H1 (cell line): Measurements from ENCODE around the gene CHAC1. TPM values are rescaled to one million over a fixed set of nuclear protein-coding genes. Genes with fewer than 3 reads are reported as not detected.

Source experiments
- CTCF ChIA-PET: fragments of 300-600 bp; sonication (Branson Sonifier 250); formaldehyde crosslinking; loops from one replicate; lab custom pipeline; 2021; ENCODE audit not compliant: partially characterized antibody; lab: Charles Lee
- POLR2A ChIA-PET: fragments of 300-600 bp; sonication (Branson Sonifier 250); formaldehyde crosslinking; loops from one replicate; lab custom pipeline; 2021; ENCODE audit warnings: inconsistent platforms; ENCODE audit not compliant: partially characterized antibody; lab: Charles Lee
- DNase-seq, 2 experiments: peaks; one replicate each; pipeline versions ENCODE4 v3.0.0 to v3.0.0-alpha.2; 2010 to 2022; ENCODE audit warnings: low spot score in 2 of 2, low read depth in 1 of 2, mixed read lengths in 1 of 2
- FAIRE-seq: peaks from 2 replicates; lab custom pipeline; 2011; peaks lifted over from hg19 to GRCh38; lab: Jason Lieb, UNC
- H2AFZ ChIP-seq: 2 replicates; pipeline ENCODE4 v1.8.1; 2012; ENCODE audit warnings: low read length, inconsistent platforms
- H2AK5ac ChIP-seq: 2 replicates; pipeline ENCODE4 v1.6.1; 2013; ENCODE audit warnings: low read depth, low read length
- H2BK120ac ChIP-seq: replicated peaks from 2 replicates; pipeline ENCODE3; 2013; ENCODE audit warnings: low read depth, low read length, inconsistent platforms
- H2BK12ac ChIP-seq: 2 replicates; pipeline ENCODE4 v1.6.1; 2013; ENCODE audit warnings: low read depth, low read length
- H2BK15ac ChIP-seq: 2 replicates; pipeline ENCODE4 v1.6.1; 2013; ENCODE audit warnings: low read length
- H2BK20ac ChIP-seq: 2 replicates; pipeline ENCODE4 v1.6.1; 2013; ENCODE audit warnings: low read length
- H2BK5ac ChIP-seq: 2 replicates; pipeline ENCODE4 v1.6.1; 2013; ENCODE audit warnings: low read depth, low read length
- H3K14ac ChIP-seq: 2 replicates; pipeline ENCODE4 v1.6.1; 2013; ENCODE audit warnings: inconsistent platforms; ENCODE audit not compliant: insufficient read length
- H3K18ac ChIP-seq: 2 replicates; pipeline ENCODE4 v1.6.1; 2013; ENCODE audit warnings: low read length; ENCODE audit errors: extremely low read depth
- H3K23ac ChIP-seq: 2 replicates; pipeline ENCODE4 v1.6.1; 2013; ENCODE audit warnings: inconsistent platforms; ENCODE audit not compliant: insufficient read length
- H3K23me2 ChIP-seq: 2 replicates; pipeline ENCODE4 v1.6.1; 2013; ENCODE audit warnings: low read depth, low read length
- H3K27ac ChIP-seq: 2 replicates; pipeline ENCODE4 v1.6.1; 2011; ENCODE audit warnings: low read depth, low read length, inconsistent platforms
- H3K27me3 ChIP-seq, 4 experiments: replicated peaks in 1 of 4; 1 replicate in 1 of 4; 2 replicates in 3 of 4; pipeline versions ENCODE4 v1.6.1 to v1.8.1; 2011 to 2013; ENCODE audit warnings: low read length in 3 of 4, mild to moderate bottlenecking in 3 of 4, inconsistent platforms in 2 of 4, mixed read lengths in 2 of 4, moderate library complexity in 1 of 4; ENCODE audit not compliant: control insufficient read depth in 3 of 4, insufficient read depth in 3 of 4; ENCODE audit errors: extremely low read depth in 1 of 4
- H3K36me3 ChIP-seq, 4 experiments: 2 replicates each; pipeline versions ENCODE4 v1.6.1 to v1.8.1; 2011 to 2013; ENCODE audit warnings: mild to moderate bottlenecking in 4 of 4, low read length in 3 of 4, moderate library complexity in 2 of 4, control low read depth in 1 of 4, inconsistent platforms in 1 of 4; ENCODE audit not compliant: insufficient read depth in 4 of 4, control insufficient read depth in 2 of 4
- H3K4ac ChIP-seq: replicated peaks from 2 replicates; pipeline ENCODE3; 2013; ENCODE audit warnings: low read length, low read depth, mixed read lengths, inconsistent platforms; ENCODE audit not compliant: insufficient read length
- H3K4me1 ChIP-seq, 4 experiments: replicated peaks in 1 of 4; 1 replicate in 1 of 4; 2 replicates in 3 of 4; pipeline versions ENCODE4 v1.6.1 to v1.8.1; 2011 to 2013; ENCODE audit warnings: low read length in 3 of 4, inconsistent platforms in 2 of 4, mixed read lengths in 1 of 4; ENCODE audit not compliant: insufficient read depth in 4 of 4, control insufficient read depth in 3 of 4
- H3K4me2 ChIP-seq, 2 experiments: 2 replicates each; pipeline versions ENCODE4 v1.6.1 to v1.8.1; 2011 to 2013; ENCODE audit warnings: low read depth in 2 of 2, low read length in 2 of 2, control low read depth in 1 of 2, inconsistent platforms in 1 of 2, mild to moderate bottlenecking in 1 of 2; ENCODE audit not compliant: insufficient read depth in 1 of 2
- H3K4me3 ChIP-seq, 4 experiments: fragments of 200-600, 300-600 bp in 1 of 4; sonication (generic), shearing (Covaris generic), sonication (Bioruptor Twin) in 1 of 4; 2 replicates each; pipeline versions ENCODE4 v1.5.1 to v1.8.1; 2011 to 2016; ENCODE audit warnings: low read length in 4 of 4, low read depth in 3 of 4, control low read depth in 2 of 4, inconsistent platforms in 2 of 4, mild to moderate bottlenecking in 2 of 4, mixed read lengths in 1 of 4, moderate library complexity in 1 of 4; ENCODE audit not compliant: insufficient read depth in 2 of 4; ENCODE audit errors: extremely low read depth in 1 of 4
- H3K56ac ChIP-seq: replicated peaks from 2 replicates; pipeline ENCODE3; 2013; ENCODE audit warnings: low read depth, mild to moderate bottlenecking, mixed read lengths, low read length, inconsistent platforms; ENCODE audit not compliant: insufficient read length
- H3K79me1 ChIP-seq: 2 replicates; pipeline ENCODE4 v1.6.1; 2013; ENCODE audit warnings: low read depth, low read length, control low read depth
- H3K79me2 ChIP-seq, 2 experiments: 2 replicates each; pipeline versions ENCODE4 v1.6.1 to v1.8.1; 2012 to 2013; ENCODE audit warnings: low read length in 2 of 2, mild to moderate bottlenecking in 2 of 2, inconsistent platforms in 1 of 2; ENCODE audit not compliant: insufficient read depth in 2 of 2, control insufficient read depth in 1 of 2
- H3K9ac ChIP-seq, 4 experiments: replicated peaks in 1 of 4; 1 replicate in 1 of 4; 2 replicates in 3 of 4; pipeline versions ENCODE4 v1.6.1 to v1.8.1; 2011 to 2013; ENCODE audit warnings: low read depth in 3 of 4, low read length in 3 of 4, control low read depth in 2 of 4, mild to moderate bottlenecking in 2 of 4, moderate library complexity in 2 of 4, inconsistent platforms in 1 of 4; ENCODE audit errors: extremely low read depth in 1 of 4
- H3K9me3 ChIP-seq, 2 experiments: 2 replicates each; pipeline versions ENCODE4 v1.6.1 to v1.8.1; 2012 to 2013; ENCODE audit warnings: mild to moderate bottlenecking in 2 of 2, moderate library complexity in 2 of 2, control low read depth in 1 of 2, inconsistent platforms in 1 of 2, low read depth in 1 of 2, low read length in 1 of 2, mixed read lengths in 1 of 2; ENCODE audit not compliant: insufficient read depth in 2 of 2
- H4K20me1 ChIP-seq, 2 experiments: replicated peaks in 1 of 2; 2 replicates each; pipeline versions ENCODE3 to v1.8.1; 2011 to 2013; ENCODE audit warnings: inconsistent platforms in 2 of 2, low read length in 2 of 2, mild to moderate bottlenecking in 1 of 2; ENCODE audit not compliant: insufficient read depth in 2 of 2, control insufficient read depth in 1 of 2
- H4K5ac ChIP-seq: 2 replicates; pipeline ENCODE4 v1.6.1; 2013; ENCODE audit warnings: low read length, low read depth, mixed read lengths, inconsistent platforms; ENCODE audit not compliant: insufficient read length
- H4K8ac ChIP-seq: 2 replicates; pipeline ENCODE4 v1.8.0; 2013; ENCODE audit warnings: mild to moderate bottlenecking, moderate library complexity, low read length, inconsistent platforms; ENCODE audit not compliant: insufficient read depth; ENCODE audit errors: extremely low read depth
- H4K91ac ChIP-seq: replicated peaks from 2 replicates; pipeline ENCODE3; 2013; ENCODE audit warnings: low read length, mixed read lengths, inconsistent platforms; ENCODE audit not compliant: insufficient read length
- CEBPB ChIP-seq: IDR thresholded peaks from 2 replicates; pipeline ENCODE4 v1.6.1; 2012; ENCODE audit warnings: low read depth, low read length
- GTF2F1 ChIP-seq: IDR thresholded peaks from 2 replicates; pipeline ENCODE4 v1.6.1; 2012; ENCODE audit warnings: low read depth, low read length, improper control_type of control experiment, borderline replicate concordance
- RNF2 ChIP-seq: fragments of 200-900, 300-1000 bp; sonication (generic); IDR thresholded peaks from 2 replicates; pipeline ENCODE4 v1.7.1; 2016; ENCODE audit warnings: borderline replicate concordance, low read depth, mild to moderate bottlenecking, antibody characterized with exemption, low read length; ENCODE audit not compliant: poor library complexity, severe bottlenecking; ENCODE audit errors: missing control alignments
- SP1 ChIP-seq: IDR thresholded peaks from 2 replicates; pipeline ENCODE4 v1.6.1; 2011; ENCODE audit warnings: low read depth, low read length
- USF2 ChIP-seq: IDR thresholded peaks from 2 replicates; pipeline ENCODE4 v1.6.1; 2011; ENCODE audit warnings: low read length, improper control_type of control experiment
- WGBS, 2 experiments: shearing (Covaris generic) in 1 of 2; methylation state at CpG; one replicate each; pipeline versions ENCODE4 v1.1.6 to v1.1.7; 2013 to 2015; ENCODE audit warnings: low lambda C conversion rate in 2 of 2, mixed read lengths in 2 of 2, inconsistent platforms in 1 of 2, low coverage in 1 of 2, missing lambda C conversion rate in 1 of 2; ENCODE audit not compliant: insufficient replicate concordance in 2 of 2, insufficient coverage in 1 of 2, insufficient read length in 1 of 2; ENCODE audit errors: extremely low coverage in 1 of 2, missing lambda C conversion rate in 1 of 2; 5-methylcytosine and 5-hydroxymethylcytosine counted together
- polyA plus RNA-seq, 7 experiments: library from polyadenylated mRNA; depleted of rRNA in 3 of 7; stranded (reverse) in 5 of 7; unstranded in 2 of 7; fragments of >200 nt in 5 of 7; fragments of 200-250 nt in 2 of 7; gene quantifications; 1 replicate in 5 of 7; 2 replicates in 1 of 7; 4 replicates in 1 of 7; pipeline versions ENCODE4 v1.2.1 to v1.2.3, GENCODE V29; 2011 to 2013; ENCODE audit warnings: missing spikeins in 2 of 7, mixed read lengths in 2 of 7
- total RNA-seq: library from RNA; stranded (reverse); fragmentation: NEBNext Ultra II Directional; extraction: Animal tissue kit (Norgen Biotek cat#: 25700); gene quantifications from 2 replicates; pipeline ENCODE4 v1.2.1, GENCODE V29; 2021
- TF ChIP-seq, protein P1 (sequence below), 3 experiments: IDR thresholded peaks; 1 replicate in 2 of 3; 2 replicates in 1 of 3; pipeline versions ENCODE4 v1.5.1 to v1.6.1; 2011; ENCODE audit warnings: low read length in 3 of 3, mild to moderate bottlenecking in 3 of 3, inconsistent platforms in 2 of 3, low read depth in 1 of 3, moderate library complexity in 1 of 3; ENCODE audit not compliant: insufficient read depth in 1 of 3; ENCODE audit errors: control extremely low read depth in 1 of 3

Gene CHAC1
- total and polyA plus RNA-seq, 2 of the 8 experiments (the other 6 are each of a cell fraction or from before 2014, with no cell fraction given) = 34.3 to 159 TPM

DNA sequence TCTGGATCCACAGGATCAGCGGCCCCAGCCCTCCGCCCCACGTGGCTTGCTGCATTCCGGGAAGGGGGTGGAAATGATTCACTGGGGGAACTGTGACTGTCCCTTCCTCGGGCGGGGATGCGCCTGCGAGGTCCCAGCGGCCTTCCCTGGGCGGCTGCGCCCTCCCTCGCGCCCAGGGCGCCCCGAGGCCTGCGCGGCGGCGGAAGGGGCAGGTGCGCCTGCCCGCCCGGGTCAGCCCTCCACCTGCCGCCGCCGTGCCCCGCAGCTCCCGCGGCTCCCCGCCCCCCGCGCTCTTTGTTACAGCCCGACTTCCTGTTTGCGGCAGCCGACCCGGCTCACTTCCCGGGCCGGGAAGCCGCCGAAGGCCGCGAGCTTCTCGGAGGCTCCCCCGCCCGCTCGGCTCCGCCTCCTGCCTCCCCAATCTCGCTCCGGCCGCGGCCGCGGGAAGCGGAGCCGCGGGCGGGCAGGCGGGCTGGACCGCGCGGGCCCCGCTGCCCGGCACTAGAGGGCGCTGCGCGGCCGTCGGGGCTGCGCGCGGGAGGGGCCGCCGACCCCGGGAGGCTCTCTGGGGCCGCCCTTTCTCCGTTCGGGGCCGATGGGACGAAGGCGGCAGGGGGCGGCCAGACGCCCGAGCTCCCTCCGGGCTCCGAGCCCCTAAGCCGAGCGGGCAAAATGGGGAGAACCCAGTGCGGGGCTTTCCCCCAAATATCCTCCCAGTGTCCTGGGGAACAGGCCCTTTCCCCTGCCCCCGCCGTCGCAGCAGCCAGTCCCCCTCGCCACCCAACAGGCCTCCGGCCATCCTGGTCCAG lies 11.5 kb upstream of the CHAC1 start:
- Histone ChIP-seq H3K4me3 (peak overlapping the region; percentile 30 to 64 (median 52)), H3K18ac (peak overlapping the region; percentile 60), H2AK5ac (no peak overlapping the region), H3K4me1 (peaks cover 0 to 28% (median 12%) of the 10 kb centered on the region in 4 experiments; a peak in 6 of 7 replicates), H3K23me2 (peaks cover 5% of the 10 kb centered on the region; the same call in 1 of the 2 replicates), H3K36me3 (no peaks in the 10 kb centered on the region), H3K4ac (no peak overlapping the region), H2BK20ac (0 out of 2 replicates have a peak overlapping the region, but pooled peaks have one; percentile 32), H4K8ac (peak overlapping the region; percentile 97), H3K9me3 (no peaks in the 10 kb centered on the region), H2BK15ac (peak overlapping the region; percentile 95; the same call in 1 of the 2 replicates), H3K9ac (peak overlapping the region in 3 of 4 experiments; percentile 57 to 74 (median 69); a peak in 6 of 7 replicates), H3K27ac (peak overlapping the region; percentile 58; the same call in 1 of the 2 replicates), H3K27me3 (peaks cover 0 to 25% (median 16%) of the 10 kb centered on the region in 4 experiments; a peak in 6 of 7 replicates), H3K4me2 (peak overlapping the region; percentile 64 to 92), H3K14ac (no peak overlapping the region), H4K5ac (no peak overlapping the region), H2AFZ (peak overlapping the region; percentile 92), H3K23ac (no peak overlapping the region), H4K91ac (peak overlapping the region; percentile 70), H3K56ac (no peak overlapping the region), H2BK5ac (no peak overlapping the region), H2BK12ac (peak overlapping the region; percentile 43; the same call in 1 of the 2 replicates), H4K20me1 (no peaks in the 10 kb centered on the region), H3K79me1 (no peaks in the 10 kb centered on the region), H2BK120ac (no peak overlapping the region), H3K79me2 (no peaks in the 10 kb centered on the region)
- ChIA-PET CTCF (interaction anchor here (0.7 to 33.1 kb wide), 26 partner anchors 10 to 257 kb away, joined by 3 to 590 read pairs (median 6); partner anchors contain the start of genes CHAC1, DLL4 and VPS18), POLR2A (interaction anchor here (0.9 to 43.8 kb wide), 17 partner anchors 6 to 177 kb away, joined by 3 to 1505 read pairs (median 4); partner anchors contain the start of genes CHAC1, DLL4, RHOV and SPINT1)
- no peak for FAIRE-seq
- peak in 1 of 2 experiments; percentile 90 for DNase-seq
- WGBS, 2 experiments = 5% methylated on average over 63 of the region's 92 CpGs; no CpG with 5 or more reads in 1 of the 2 experiments
- TF ChIP-seq GTF2F1 (no peak), USF2 (no peak), SP1 (no peak), CEBPB (no peak), RNF2 (no peak)
- TF ChIP-seq, protein P1, sequence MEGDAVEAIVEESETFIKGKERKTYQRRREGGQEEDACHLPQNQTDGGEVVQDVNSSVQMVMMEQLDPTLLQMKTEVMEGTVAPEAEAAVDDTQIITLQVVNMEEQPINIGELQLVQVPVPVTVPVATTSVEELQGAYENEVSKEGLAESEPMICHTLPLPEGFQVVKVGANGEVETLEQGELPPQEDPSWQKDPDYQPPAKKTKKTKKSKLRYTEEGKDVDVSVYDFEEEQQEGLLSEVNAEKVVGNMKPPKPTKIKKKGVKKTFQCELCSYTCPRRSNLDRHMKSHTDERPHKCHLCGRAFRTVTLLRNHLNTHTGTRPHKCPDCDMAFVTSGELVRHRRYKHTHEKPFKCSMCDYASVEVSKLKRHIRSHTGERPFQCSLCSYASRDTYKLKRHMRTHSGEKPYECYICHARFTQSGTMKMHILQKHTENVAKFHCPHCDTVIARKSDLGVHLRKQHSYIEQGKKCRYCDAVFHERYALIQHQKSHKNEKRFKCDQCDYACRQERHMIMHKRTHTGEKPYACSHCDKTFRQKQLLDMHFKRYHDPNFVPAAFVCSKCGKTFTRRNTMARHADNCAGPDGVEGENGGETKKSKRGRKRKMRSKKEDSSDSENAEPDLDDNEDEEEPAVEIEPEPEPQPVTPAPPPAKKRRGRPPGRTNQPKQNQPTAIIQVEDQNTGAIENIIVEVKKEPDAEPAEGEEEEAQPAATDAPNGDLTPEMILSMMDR (IDR thresholded peaks at IDR 0.05; ENCODE audit: control extremely low read depth in 1 of 3, insufficient read depth in 1 of 3, low read depth in 1 of 3, low read length in 3 of 3) = peak; percentile 71 to 80 (median 76)
